K562 (cell line): ENCODE measurements around the gene RIC8B. TPM values are rescaled to one million over a fixed set of nuclear protein-coding genes. Genes with fewer than 3 reads are reported as not detected.

Experiments used
- ATAC-seq: fragments of 200-7000 bp; cut with Tn5 transposase; 3 replicates; pipeline ENCODE4 v1.9.1; 2020; ENCODE audit warnings: moderate library complexity
- BruUV-seq: library from RNA; stranded (reverse); fragments of 400-500 nt; replicated peaks from 2 replicates; lab custom pipeline; 2021; lab: Mats Ljungman, UMichigan
- CTCF ChIA-PET: fragments of 300-600 bp; formaldehyde crosslinking; extraction: SDS; loops from one replicate; lab custom pipeline; 2021; ENCODE audit warnings: low intra/inter-chr PET ratio; lab: Yijun Ruan, JAX
- POLR2A ChIA-PET: fragments of 300-600, 350-650 bp; sonication (Branson Sonifier 250); formaldehyde crosslinking; extraction: SDS; loops from one replicate; lab custom pipeline; 2021; ENCODE audit warnings: antibody characterized with exemption, inconsistent platforms; lab: Yijun Ruan, JAX
- DNase-seq, 4 experiments: peaks; one replicate each; pipeline versions ENCODE4 v3.0.0 to v3.0.0-alpha.2; 2011 to 2018; ENCODE audit warnings: low spot score in 3 of 4, mixed read lengths in 3 of 4; ENCODE audit errors: extremely low read depth in 1 of 4
- FAIRE-seq: peaks from 2 replicates; lab custom pipeline; 2011; peaks lifted over from hg19 to GRCh38; lab: Jason Lieb, UNC
- H2AFZ ChIP-seq: 2 replicates; pipeline ENCODE4 v1.6.0; 2011; ENCODE audit warnings: low read depth, low read length, control low read depth, inconsistent platforms
- H3K27ac ChIP-seq: fragments of 200-600 bp; 3 replicates; pipeline ENCODE4 v1.8.0; 2011; ENCODE audit warnings: low read depth, mild to moderate bottlenecking, control low read depth, inconsistent platforms, low read length, moderate library complexity, mixed read lengths; ENCODE audit errors: extremely low read depth
- H3K27me3 ChIP-seq, 2 experiments: fragments of 300-600 bp in 1 of 2; 2 replicates in 1 of 2; 3 replicates in 1 of 2; pipeline versions ENCODE4 v1.6.0 to v1.8.0; 2011; ENCODE audit warnings: inconsistent platforms in 2 of 2, low read length in 2 of 2, mild to moderate bottlenecking in 1 of 2, mixed read lengths in 1 of 2, moderate library complexity in 1 of 2; ENCODE audit not compliant: control insufficient read depth in 2 of 2, insufficient read depth in 2 of 2
- H3K36me3 ChIP-seq: fragments of 300-600 bp; 3 replicates; pipeline ENCODE4 v1.8.0; 2011; ENCODE audit warnings: mild to moderate bottlenecking, low read length, inconsistent platforms; ENCODE audit not compliant: control insufficient read depth, insufficient read depth
- H3K4me1 ChIP-seq, 2 experiments: fragments of 200-600 bp in 1 of 2; replicated peaks in 1 of 2; 2 replicates in 1 of 2; 3 replicates in 1 of 2; pipeline versions ENCODE4 v1.5.1 to v1.8.0; 2011; ENCODE audit warnings: inconsistent platforms in 2 of 2, low read length in 2 of 2, mild to moderate bottlenecking in 1 of 2, mixed read lengths in 1 of 2, moderate library complexity in 1 of 2; ENCODE audit not compliant: control insufficient read depth in 2 of 2, insufficient read depth in 2 of 2
- H3K4me2 ChIP-seq: 2 replicates; pipeline ENCODE4 v1.6.1; 2011; ENCODE audit warnings: low read length, control low read depth, inconsistent platforms, mixed read lengths; ENCODE audit not compliant: insufficient read depth
- H3K4me3 ChIP-seq: fragments of 200-600 bp; sonication (generic), shearing (Covaris generic); 2 replicates; pipeline ENCODE4 v1.5.1; 2016; ENCODE audit warnings: control low read depth, inconsistent platforms
- H3K79me2 ChIP-seq: fragments of 200-600 bp; 3 replicates; pipeline ENCODE4 v1.8.0; 2011; ENCODE audit warnings: low read length, inconsistent platforms; ENCODE audit not compliant: control insufficient read depth, insufficient read depth
- H3K9ac ChIP-seq, 2 experiments: 2 replicates each; pipeline versions ENCODE4 v1.6.0 to v1.6.1; 2011; ENCODE audit warnings: low read depth in 2 of 2, low read length in 2 of 2, control low read depth in 1 of 2, inconsistent platforms in 1 of 2, mild to moderate bottlenecking in 1 of 2, mixed read lengths in 1 of 2; ENCODE audit not compliant: insufficient read depth in 1 of 2
- H3K9me1 ChIP-seq: one replicate; pipeline ENCODE4 v1.6.0; 2011; ENCODE audit warnings: inconsistent platforms, mild to moderate bottlenecking, low read length, moderate library complexity; ENCODE audit not compliant: control insufficient read depth, insufficient read depth
- H3K9me3 ChIP-seq: replicated peaks from 2 replicates; pipeline ENCODE4 v1.5.1; 2011; ENCODE audit warnings: low read depth, low read length, inconsistent platforms; ENCODE audit not compliant: control insufficient read depth, insufficient read depth
- H4K20me1 ChIP-seq: replicated peaks from 2 replicates; pipeline ENCODE4 v1.6.1; 2011; ENCODE audit warnings: low read length, inconsistent platforms, mixed read lengths; ENCODE audit not compliant: control insufficient read depth, insufficient read depth
- BDP1 ChIP-seq: IDR thresholded peaks from 3 replicates; pipeline ENCODE4 v1.6.1; 2011; ENCODE audit not compliant: insufficient read length, insufficient read depth
- CREB3L1 ChIP-seq: fragments of 450-650 bp; IDR thresholded peaks from 2 replicates; pipeline ENCODE4 v1.6.1; 2014; ENCODE audit warnings: low read depth, mild to moderate bottlenecking, moderate library complexity, borderline replicate concordance
- DIDO1 ChIP-seq: fragments of 450-650 bp; IDR thresholded peaks from 2 replicates; pipeline ENCODE4 v1.6.1; 2016; ENCODE audit warnings: low read depth, missing biosample characterization, missing genetic modification characterization
- E2F5 ChIP-seq: sonication (generic); formaldehyde crosslinking; IDR thresholded peaks from 2 replicates; pipeline ENCODE4 v1.8.0; 2022; ENCODE audit warnings: mild to moderate bottlenecking, missing genetic modification reagents
- FOS ChIP-seq: IDR thresholded peaks from 3 replicates; pipeline ENCODE4 v1.6.1; 2011; ENCODE audit not compliant: insufficient read length; ENCODE audit errors: extremely low read depth
- HDAC6 ChIP-seq: IDR thresholded peaks from 2 replicates; pipeline ENCODE4 v1.6.1; 2012; ENCODE audit warnings: low read depth, mild to moderate bottlenecking, control low read depth, inconsistent platforms, low read length, moderate library complexity
- MCM2 ChIP-seq: fragments of 450-650 bp; IDR thresholded peaks from 2 replicates; pipeline ENCODE4 v1.6.1; 2017; ENCODE audit warnings: low read depth, mild to moderate bottlenecking
- MCM3 ChIP-seq: fragments of 450-650 bp; IDR thresholded peaks from 2 replicates; pipeline ENCODE4 v1.6.1; 2016
- MCM7 ChIP-seq, 2 experiments: fragments of 450-650 bp; IDR thresholded peaks; 2 replicates each; pipeline ENCODE4 v1.6.1; 2016 to 2018
- MEF2D ChIP-seq: conservative IDR thresholded peaks from 2 replicates; pipeline ENCODE4 v1.6.1; 2016; ENCODE audit warnings: low read depth, missing genetic modification characterization, missing compliant biosample characterization
- NBN ChIP-seq: fragments of 450-650 bp; IDR thresholded peaks from 2 replicates; pipeline ENCODE4 v1.6.1; 2016; ENCODE audit warnings: low read depth, mild to moderate bottlenecking
- NFIC ChIP-seq: fragments of 450-650 bp; IDR thresholded peaks from 2 replicates; pipeline ENCODE4 v1.6.1; 2017; ENCODE audit warnings: mild to moderate bottlenecking, inconsistent platforms
- NFXL1 ChIP-seq: fragments of 450-650 bp; formaldehyde crosslinking; IDR thresholded peaks from 2 replicates; pipeline ENCODE4 v1.4.0; 2021; ENCODE audit warnings: mild to moderate bottlenecking
- NKRF ChIP-seq: fragments of 450-650 bp; IDR thresholded peaks from 2 replicates; pipeline ENCODE4 v1.6.1; 2016; ENCODE audit warnings: borderline replicate concordance
- POLR2H ChIP-seq: IDR thresholded peaks from 2 replicates; pipeline ENCODE4 v1.6.1; 2016; ENCODE audit warnings: missing genetic modification characterization, low read depth, mild to moderate bottlenecking, control low read depth, missing compliant biosample characterization, moderate library complexity
- RBM14 ChIP-seq: fragments of 200-400 bp; formaldehyde crosslinking; IDR thresholded peaks from 2 replicates; pipeline ENCODE4 v1.6.1; 2018; ENCODE audit warnings: low read depth, mild to moderate bottlenecking, low read length, moderate library complexity, borderline replicate concordance; ENCODE audit not compliant: insufficient read depth
- RCOR1 ChIP-seq, 2 experiments: IDR thresholded peaks; 2 replicates each; pipeline ENCODE4 v1.6.1; 2012; ENCODE audit warnings: low read depth in 2 of 2, low read length in 2 of 2, borderline replicate concordance in 1 of 2, improper control_type of control experiment in 1 of 2
- SMARCA5 ChIP-seq: fragments of 450-650 bp; IDR thresholded peaks from 2 replicates; pipeline ENCODE4 v1.6.1; 2016
- TEAD2 ChIP-seq: fragments of 450-650 bp; IDR thresholded peaks from 2 replicates; pipeline ENCODE4 v1.6.1; 2016; ENCODE audit warnings: missing genetic modification characterization, control low read depth, missing compliant biosample characterization
- ZC3H4 ChIP-seq: sonication (generic); formaldehyde crosslinking; IDR thresholded peaks from 2 replicates; pipeline ENCODE4 v1.9.0; 2021; ENCODE audit warnings: missing genetic modification reagents, borderline replicate concordance
- WGBS: fragments of 100-300 bp; shearing (Covaris generic); methylation state at CpG from one replicate; pipeline ENCODE4 v1.1.6; 2016; ENCODE audit warnings: low coverage, mixed read lengths; ENCODE audit not compliant: insufficient coverage; ENCODE audit errors: missing lambda C conversion rate; 5-methylcytosine and 5-hydroxymethylcytosine counted together
- in situ Hi-C: fragments of 300-500 bp; cut with MboI; formaldehyde crosslinking; loops from 4 replicates; pipeline ENCODE4 v1.15.0; 2018; ENCODE audit warnings: inconsistent platforms, mixed read lengths
- intact Hi-C: fragments of 100-400 bp; cut with micrococcal nuclease; formaldehyde crosslinking; loops from 2 replicates; pipeline ENCODE4 v1.14.2; 2022
- polyA plus RNA-seq, 8 experiments: library from polyadenylated mRNA; depleted of rRNA in 4 of 8; stranded (reverse) in 5 of 8; unstranded in 3 of 8; fragments of >200 nt; fragmentation: Nextera tagmentation in 2 of 8; fragmentation: Illumina TruSeq in 1 of 8; extraction: Ambion mirVana in 2 of 8; extraction: Trizol in 1 of 8; gene quantifications; 2 replicates each; pipeline versions ENCODE4 v1.2.1 to v1.2.3, GENCODE V29; 2011 to 2014; ENCODE audit warnings: inconsistent platforms in 1 of 8, missing spikeins in 1 of 8
- total RNA-seq, 7 experiments: library from RNA; depleted of rRNA in 6 of 7; stranded (reverse); fragments of >200 nt in 6 of 7; fragmentation: Illumina TruSeq in 2 of 7; extraction: Trizol in 2 of 7; gene quantifications; 2 replicates each; pipeline versions ENCODE4 v1.2.1 to v1.2.3, GENCODE V29; 2011 to 2021; ENCODE audit warnings: low replicate concordance in 1 of 7

RIC8B gene
- total and polyA plus RNA-seq, 9 of the 15 experiments (the other 6 are each of a cell fraction or from before 2014, with no cell fraction given): 0.92 to 8.1 (median 4.8) TPM

- Histone ChIP-seq H3K36me3 (no peaks in the 10 kb centered on the region), H3K4me1 (no peaks in the 10 kb centered on the region), H3K27me3 (no peaks in the 10 kb centered on the region), H3K9ac (no peak overlapping the region), H3K4me3 (no peak overlapping the region), H3K9me1 (no peaks in the 10 kb centered on the region), H3K79me2 (no peaks in the 10 kb centered on the region), H3K9me3 (no peaks in the 10 kb centered on the region), H4K20me1 (no peaks in the 10 kb centered on the region), H3K27ac (no peak overlapping the region), H2AFZ (no peak overlapping the region), H3K4me2 (no peak overlapping the region)
- in situ Hi-C loops: no loop called here
- ATAC-seq: no peak
- ChIA-PET POLR2A (interaction anchor here (0.6 kb wide), 1 partner anchor 10 kb away, joined by 3 read pairs; no protein-coding TSS in a partner anchor), CTCF (no interaction called here)
- FAIRE-seq: no peak
- intact Hi-C loops: no loop called here
- TF ChIP-seq CREB3L1: no peak
- TF ChIP-seq BDP1: no peak
- TF ChIP-seq MCM3: no peak
- no peak for TF ChIP-seq HDAC6
- TF ChIP-seq NKRF: no peak
- TF ChIP-seq FOS: no peak
- TF ChIP-seq E2F5: no peak
- TF ChIP-seq DIDO1: no peak
- TF ChIP-seq NBN: no peak
- TF ChIP-seq POLR2H: no peak
- no peak for TF ChIP-seq SMARCA5
- no peak for TF ChIP-seq MCM2
- no peak for TF ChIP-seq MCM7 (IDR thresholded peaks at IDR 0.05)
- TF ChIP-seq NFIC: no peak
- TF ChIP-seq RBM14: no peak
- TF ChIP-seq RCOR1 (IDR thresholded peaks at IDR 0.05; ENCODE audit: borderline replicate concordance in 1 of 2, low read depth in 2 of 2, low read length in 2 of 2): no peak
- no peak for TF ChIP-seq ZC3H4 (CRISPR knock-in tag)
- TF ChIP-seq NFXL1 (CRISPR knock-in tag): no peak
- no peak for TF ChIP-seq MEF2D (tag)
- no peak for TF ChIP-seq TEAD2 (tag)
- no peak for DNase-seq
- 33% methylated on average over 5 of the region's 5 CpGs for WGBS
- no TSS peak for BruUV-seq
Observed at GRCh38 chr12:106873983-106874382, 99.5 kb downstream of the RIC8B start.
